HCT116 (cell line): Measurements from ENCODE around the gene SLC12A5.

Experiments used
- CTCF ChIP-seq, 3 experiments: fragments of 200-600 bp in 1 of 3; sonication (generic) in 1 of 3; IDR thresholded peaks in 2 of 3; conservative IDR thresholded peaks in 1 of 3; 2 replicates each; pipeline ENCODE4 v1.5.1; 2012 to 2017; ENCODE audit warnings: low read depth in 2 of 3, low read length in 2 of 3, antibody characterized with exemption in 1 of 3, borderline replicate concordance in 1 of 3, control low read depth in 1 of 3, mild to moderate bottlenecking in 1 of 3, mixed read lengths in 1 of 3, mixed run types in 1 of 3, moderate library complexity in 1 of 3; ENCODE audit not compliant: insufficient read depth in 1 of 3
- EZH2 ChIP-seq: fragments of 200-600 bp; sonication (generic); IDR thresholded peaks from 2 replicates; pipeline ENCODE4 v1.6.1; 2017; ENCODE audit warnings: antibody characterized with exemption, mixed run types
- POLR2A ChIP-seq: IDR thresholded peaks from 2 replicates; pipeline ENCODE4 v1.7.0; 2011; ENCODE audit warnings: borderline replicate concordance; ENCODE audit not compliant: insufficient read depth, insufficient read length; ENCODE audit errors: extremely low read depth
- ZNF274 ChIP-seq: fragments of 200-500 bp; sonication (Bioruptor generic); IDR thresholded peaks from 2 replicates; pipeline ENCODE4 v1.6.1; 2014; ENCODE audit warnings: mild to moderate bottlenecking, low read depth, low read length, inconsistent platforms

GRCh38 chr20:46037036-46037435 is 8.0 kb downstream of the SLC12A5 start:
- TF ChIP-seq POLR2A (no peak), EZH2 (no peak), CTCF (IDR thresholded peaks at IDR 0.05 in 2 of 3, conservative IDR thresholded peaks at IDR 0.05 in 1 of 3; ENCODE audit: borderline replicate concordance in 1 of 3, insufficient read depth in 1 of 3, low read depth in 2 of 3, low read length in 2 of 3) (no peak), ZNF274 (no peak)
